Keratinocyte (primary cell): ENCODE results near the gene GRSF1. TPM values are rescaled to one million over a fixed set of nuclear protein-coding genes. Genes with fewer than 3 reads are reported as not detected.

Source experiments
- DNase-seq: peaks from one replicate; pipeline ENCODE4 v3.0.0-alpha.2; 2011; ENCODE audit warnings: low read depth, missing footprints, low spot score
- FAIRE-seq: peaks from 2 replicates; lab custom pipeline; 2011; peaks lifted over from hg19 to GRCh38; lab: Jason Lieb, UNC
- H2AFZ ChIP-seq: 2 replicates; pipeline ENCODE4 v1.6.0; 2012; ENCODE audit warnings: low read length, control low read depth, inconsistent platforms; ENCODE audit not compliant: control insufficient read depth
- H3K27ac ChIP-seq: 2 replicates; pipeline ENCODE4 v1.5.1; 2011; ENCODE audit warnings: low read length; ENCODE audit not compliant: control insufficient read depth, insufficient read depth
- H3K27me3 ChIP-seq: 3 replicates; pipeline ENCODE4 v1.6.0; 2011; ENCODE audit warnings: low read length; ENCODE audit not compliant: control insufficient read depth, insufficient read depth; ENCODE audit errors: extremely low read depth
- H3K36me3 ChIP-seq, 2 experiments: 2 replicates in 1 of 2; 3 replicates in 1 of 2; pipeline ENCODE4 v1.5.1; 2011; ENCODE audit warnings: low read length in 2 of 2, mild to moderate bottlenecking in 1 of 2; ENCODE audit not compliant: control insufficient read depth in 2 of 2, insufficient read depth in 2 of 2; ENCODE audit errors: extremely low read depth in 1 of 2
- H3K4me1 ChIP-seq: 3 replicates; pipeline ENCODE4 v1.5.1; 2011; ENCODE audit warnings: low read length; ENCODE audit not compliant: control insufficient read depth, insufficient read depth; ENCODE audit errors: extremely low read depth
- H3K4me2 ChIP-seq: 3 replicates; pipeline ENCODE4 v1.6.0; 2011; ENCODE audit warnings: low read depth, low read length; ENCODE audit not compliant: control insufficient read depth, insufficient read depth; ENCODE audit errors: extremely low read depth
- H3K4me3 ChIP-seq, 3 experiments: fragments of 200-600 bp in 1 of 3; sonication (generic) in 1 of 3; 2 replicates in 2 of 3; 3 replicates in 1 of 3; pipeline ENCODE4 v1.5.1; 2011 to 2016; ENCODE audit warnings: low read length in 3 of 3, mild to moderate bottlenecking in 3 of 3, control low read depth in 2 of 3, inconsistent platforms in 1 of 3, low read depth in 1 of 3, mixed read lengths in 1 of 3, mixed run types in 1 of 3, moderate library complexity in 1 of 3; ENCODE audit not compliant: control insufficient read depth in 2 of 3, insufficient read depth in 2 of 3; ENCODE audit errors: extremely low read depth in 1 of 3
- H3K79me2 ChIP-seq: 2 replicates; pipeline ENCODE4 v1.6.0; 2012; ENCODE audit warnings: low read length; ENCODE audit not compliant: control insufficient read depth, insufficient read depth
- H3K9ac ChIP-seq: 3 replicates; pipeline ENCODE4 v1.6.0; 2011; ENCODE audit warnings: low read length; ENCODE audit not compliant: control insufficient read depth, insufficient read depth; ENCODE audit errors: extremely low read depth
- H3K9me1 ChIP-seq: 3 replicates; pipeline ENCODE4 v1.6.0; 2011; ENCODE audit warnings: low read length; ENCODE audit not compliant: control insufficient read depth, insufficient read depth; ENCODE audit errors: extremely low read depth
- H3K9me3 ChIP-seq: 2 replicates; pipeline ENCODE4 v1.5.1; 2012; ENCODE audit warnings: low read depth, low read length; ENCODE audit not compliant: control insufficient read depth
- H4K20me1 ChIP-seq: 3 replicates; pipeline ENCODE4 v1.6.0; 2011; ENCODE audit warnings: low read length; ENCODE audit not compliant: control insufficient read depth, insufficient read depth; ENCODE audit errors: extremely low read depth
- CTCF ChIP-seq, 3 experiments: IDR thresholded peaks in 1 of 3; conservative IDR thresholded peaks in 1 of 3; optimal IDR thresholded peaks in 1 of 3; 2 replicates in 2 of 3; 3 replicates in 1 of 3; pipeline versions ENCODE3 to v1.5.1; 2011; ENCODE audit warnings: low read length in 3 of 3, mild to moderate bottlenecking in 3 of 3, moderate library complexity in 2 of 3, control low read depth in 1 of 3, inconsistent platforms in 1 of 3; ENCODE audit not compliant: insufficient read depth in 2 of 3; ENCODE audit errors: extremely low read depth in 1 of 3
- EZH2 ChIP-seq: IDR thresholded peaks from one replicate; pipeline ENCODE4 v1.6.1; 2012; ENCODE audit warnings: inconsistent platforms, mild to moderate bottlenecking, low read length, moderate library complexity
- dilution Hi-C: fragments of 300-500 bp; cut with MboI; formaldehyde crosslinking; loops from one replicate; pipeline ENCODE4 v1.7.0; 2020; ENCODE audit warnings: low sequenced_read_pairs; ENCODE audit not compliant: extremely low pct_ligation_motif_present
- polyA plus RNA-seq, 5 experiments: library from polyadenylated mRNA; depleted of rRNA in 3 of 5; stranded (reverse) in 3 of 5; stranded (forward) in 1 of 5; unstranded in 1 of 5; fragments of >200 nt; gene quantifications; 1 replicate in 1 of 5; 2 replicates in 3 of 5; 3 replicates in 1 of 5; pipeline versions ENCODE4 v1.2.1 to v1.2.3, GENCODE V29; 2011 to 2012; ENCODE audit warnings: missing spikeins in 2 of 5, low read depth in 1 of 5, low replicate concordance in 1 of 5

GRSF1 gene
- polyA plus RNA-seq, 1 donor (not counting 4 experiments of a cell fraction or from before 2014, with no cell fraction given), result 121 TPM

DNA sequence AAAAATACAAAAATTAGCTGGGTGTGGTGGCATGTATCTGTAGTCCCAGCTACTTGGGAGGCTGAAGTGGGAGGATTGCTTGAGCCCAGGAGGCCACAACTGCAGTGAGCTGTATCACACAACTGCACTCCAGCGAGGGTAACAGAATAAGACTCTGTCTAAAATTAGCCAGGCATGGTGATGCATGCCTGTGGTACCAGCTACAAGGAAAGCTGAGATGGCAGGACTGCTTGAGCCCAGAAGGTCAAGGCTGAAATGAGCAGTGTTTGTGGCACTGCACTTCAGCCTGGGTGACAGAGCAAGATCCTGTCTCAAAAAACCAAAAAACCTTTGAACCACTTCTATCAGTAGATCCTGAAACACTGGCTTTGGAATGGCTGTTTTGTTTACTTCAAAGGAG lies 10.2 kb downstream of the GRSF1 start:
- H3K4me1 ChIP-seq, result no peaks in the 10 kb centered on the region
- H3K79me2 ChIP-seq, result peaks cover 30% of the 10 kb centered on the region
- no peak overlapping the region for H2AFZ ChIP-seq
- H3K9me1 ChIP-seq, result no peaks in the 10 kb centered on the region
- FAIRE-seq, result no peak
- no peaks in the 10 kb centered on the region for H3K27me3 ChIP-seq
- no peak overlapping the region for H3K9ac ChIP-seq
- H4K20me1 ChIP-seq, result no peaks in the 10 kb centered on the region
- H3K9me3 ChIP-seq, result no peaks in the 10 kb centered on the region
- DNase-seq, result no peak
- no peak overlapping the region for H3K27ac ChIP-seq
- dilution Hi-C loops, result no loop called here
- TF ChIP-seq CTCF (optimal IDR thresholded peaks at IDR 0.05 in 1 of 3, IDR thresholded peaks at IDR 0.05 in 1 of 3, conservative IDR thresholded peaks at IDR 0.05 in 1 of 3; ENCODE audit: extremely low read depth in 1 of 3, insufficient read depth in 2 of 3, low read length in 3 of 3) (no peak), EZH2 (no peak)
- no peak overlapping the region for H3K4me3 ChIP-seq
- no peak overlapping the region for H3K4me2 ChIP-seq
- H3K36me3 ChIP-seq, result peaks cover 27% of the 10 kb centered on the region in 2 experiments

DNA sequence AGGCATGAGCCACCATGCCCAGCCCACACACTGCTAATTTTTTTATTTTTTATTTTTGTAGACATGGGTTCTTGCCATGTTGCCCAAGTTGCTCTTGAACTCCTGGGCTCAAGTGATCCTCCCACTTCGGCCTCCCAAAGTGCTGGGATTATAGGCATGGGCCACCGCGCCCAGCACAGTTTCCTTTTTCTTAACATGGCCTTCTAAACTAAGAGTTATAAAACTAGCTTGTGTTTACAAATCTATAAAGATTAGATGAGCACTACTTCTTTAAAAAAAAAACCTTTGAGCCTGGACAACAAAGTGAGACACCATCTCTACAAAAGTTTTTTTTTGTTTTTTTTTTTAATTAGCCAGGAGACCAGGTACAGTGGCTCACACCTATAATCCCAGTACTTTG lies 10.7 kb downstream of the GRSF1 start:
- Histone ChIP-seq H3K27ac (no peak overlapping the region), H3K4me3 (no peak overlapping the region), H3K4me1 (no peaks in the 10 kb centered on the region), H4K20me1 (no peaks in the 10 kb centered on the region), H3K4me2 (no peak overlapping the region), H3K79me2 (peaks cover 27% of the 10 kb centered on the region), H3K27me3 (no peaks in the 10 kb centered on the region), H3K9me1 (no peaks in the 10 kb centered on the region), H2AFZ (no peak overlapping the region), H3K9me3 (no peaks in the 10 kb centered on the region), H3K9ac (no peak overlapping the region), H3K36me3 (peaks cover 27% of the 10 kb centered on the region in 2 experiments)
- DNase-seq, result no peak
- no peak for FAIRE-seq
- TF ChIP-seq EZH2, result no peak
- TF ChIP-seq CTCF (optimal IDR thresholded peaks at IDR 0.05 in 1 of 3, IDR thresholded peaks at IDR 0.05 in 1 of 3, conservative IDR thresholded peaks at IDR 0.05 in 1 of 3; ENCODE audit: extremely low read depth in 1 of 3, insufficient read depth in 2 of 3, low read length in 3 of 3), result no peak
- dilution Hi-C loops, result no loop called here
